Forelimb muscle (tissue), 1 donor: Measurements from ENCODE around the gene SLC25A10. TPM values are rescaled to one million over a fixed set of nuclear protein-coding genes. Genes with fewer than 3 reads are reported as not detected.

Source experiments
- DNase-seq: peaks from one replicate; pipeline ENCODE4 v3.0.0-alpha.2; 2013; ENCODE audit warnings: low read depth
- polyA plus RNA-seq: library from polyadenylated mRNA; unstranded; fragments of 120-200 nt; gene quantifications from one replicate; pipeline ENCODE4 v1.2.1, GENCODE V29; 2013; ENCODE audit not compliant: insufficient read length

SLC25A10 gene
- polyA plus RNA-seq, 1 donor = 3.5 TPM

DNA sequence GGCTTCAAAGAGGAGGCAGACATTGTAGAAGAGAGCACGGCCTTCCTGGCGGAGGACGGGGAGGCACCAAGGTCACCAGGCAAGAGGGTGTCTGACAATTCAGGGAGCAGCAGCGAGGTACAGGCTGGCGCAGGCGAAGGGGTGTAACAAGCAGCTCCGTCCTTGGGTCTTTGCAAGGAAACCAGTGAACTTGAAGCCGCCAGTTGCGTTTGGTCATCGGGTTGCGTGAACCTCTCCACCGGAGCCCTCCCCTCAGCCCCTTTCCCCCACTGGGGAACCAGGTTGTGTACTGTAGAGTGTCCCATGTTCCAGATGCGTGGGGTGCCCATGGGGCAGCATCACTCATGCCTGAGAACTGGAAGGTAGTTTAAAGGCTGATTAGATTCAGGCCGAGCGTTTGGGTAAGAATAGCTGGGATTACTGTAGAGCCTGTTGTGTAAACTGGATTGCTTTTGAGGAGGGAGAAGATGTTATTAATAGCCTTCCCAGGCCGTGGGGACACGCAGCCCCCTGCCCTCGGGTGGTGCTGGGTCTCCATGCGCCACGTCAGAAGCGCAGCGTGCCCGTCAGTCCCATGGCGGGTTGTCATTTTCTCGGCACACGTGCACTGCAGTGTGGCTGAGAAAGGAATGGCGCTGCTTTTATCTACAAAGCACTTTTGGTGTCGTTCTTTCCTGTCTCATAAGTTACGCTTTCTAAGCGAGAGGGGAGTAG, 6.4 kb upstream of the SLC25A10 start:
- no peak for DNase-seq

DNA sequence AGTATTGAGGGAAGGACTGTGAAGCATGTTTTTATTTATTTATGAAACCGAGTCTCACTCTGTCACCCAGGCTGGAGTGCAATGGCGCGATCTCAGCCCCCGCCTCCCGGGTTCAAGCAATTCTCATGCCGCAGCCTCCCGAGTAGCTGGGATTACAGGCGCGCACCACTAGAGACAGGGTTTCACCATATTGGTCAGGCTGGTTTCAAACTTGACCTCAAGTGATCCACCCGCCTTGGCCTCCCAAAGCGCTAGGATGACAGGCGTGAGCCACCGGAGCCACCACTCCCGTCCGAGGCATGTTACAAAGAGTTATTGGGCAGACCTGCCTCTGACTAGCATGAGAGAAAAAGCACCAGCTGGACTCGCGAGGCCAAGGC, 5.9 kb upstream of the SLC25A10 start:
- no peak for DNase-seq

DNA sequence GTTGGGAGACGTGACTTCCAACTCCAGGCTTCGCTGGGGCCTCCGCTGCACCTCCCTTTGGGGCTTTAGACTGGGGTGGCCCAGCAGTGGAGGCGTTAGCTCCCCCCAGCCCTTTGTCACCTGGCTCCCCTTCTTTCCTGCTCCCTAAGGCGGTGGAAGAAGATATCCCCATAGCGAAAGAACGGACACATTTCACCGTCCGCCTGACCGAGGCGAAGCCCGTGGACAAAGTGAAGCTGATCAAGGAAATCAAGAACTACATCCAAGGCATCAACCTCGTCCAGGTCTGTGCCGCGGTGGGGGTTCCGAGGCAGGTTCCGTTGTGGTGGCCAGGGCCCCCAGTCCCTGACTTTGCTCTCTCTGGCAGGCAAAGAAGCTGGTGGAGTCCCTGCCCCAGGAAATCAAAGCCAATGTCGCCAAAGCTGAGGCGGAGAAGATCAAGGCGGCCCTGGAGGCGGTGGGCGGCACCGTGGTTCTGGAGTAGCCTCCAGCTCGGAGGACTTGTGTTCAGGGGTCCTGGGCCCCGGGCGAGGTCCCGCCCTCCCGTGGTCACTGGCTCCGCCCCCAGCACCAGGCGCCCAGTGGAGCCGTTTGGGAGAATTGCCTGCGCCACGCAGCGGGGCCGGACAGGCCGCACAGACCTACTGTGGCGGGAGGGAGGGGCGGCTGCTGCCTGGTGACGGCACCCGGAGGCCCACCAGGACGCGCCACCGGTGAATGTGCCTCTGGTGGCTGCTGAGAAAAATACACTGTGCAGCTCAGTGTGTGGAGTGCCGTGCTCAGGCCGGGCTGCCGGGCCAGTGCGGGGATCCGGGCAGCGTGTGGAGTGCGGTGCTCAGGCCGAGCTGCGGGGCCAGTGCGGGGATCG, 5.1 kb upstream of the SLC25A10 start:
- DNase-seq = no peak

DNA sequence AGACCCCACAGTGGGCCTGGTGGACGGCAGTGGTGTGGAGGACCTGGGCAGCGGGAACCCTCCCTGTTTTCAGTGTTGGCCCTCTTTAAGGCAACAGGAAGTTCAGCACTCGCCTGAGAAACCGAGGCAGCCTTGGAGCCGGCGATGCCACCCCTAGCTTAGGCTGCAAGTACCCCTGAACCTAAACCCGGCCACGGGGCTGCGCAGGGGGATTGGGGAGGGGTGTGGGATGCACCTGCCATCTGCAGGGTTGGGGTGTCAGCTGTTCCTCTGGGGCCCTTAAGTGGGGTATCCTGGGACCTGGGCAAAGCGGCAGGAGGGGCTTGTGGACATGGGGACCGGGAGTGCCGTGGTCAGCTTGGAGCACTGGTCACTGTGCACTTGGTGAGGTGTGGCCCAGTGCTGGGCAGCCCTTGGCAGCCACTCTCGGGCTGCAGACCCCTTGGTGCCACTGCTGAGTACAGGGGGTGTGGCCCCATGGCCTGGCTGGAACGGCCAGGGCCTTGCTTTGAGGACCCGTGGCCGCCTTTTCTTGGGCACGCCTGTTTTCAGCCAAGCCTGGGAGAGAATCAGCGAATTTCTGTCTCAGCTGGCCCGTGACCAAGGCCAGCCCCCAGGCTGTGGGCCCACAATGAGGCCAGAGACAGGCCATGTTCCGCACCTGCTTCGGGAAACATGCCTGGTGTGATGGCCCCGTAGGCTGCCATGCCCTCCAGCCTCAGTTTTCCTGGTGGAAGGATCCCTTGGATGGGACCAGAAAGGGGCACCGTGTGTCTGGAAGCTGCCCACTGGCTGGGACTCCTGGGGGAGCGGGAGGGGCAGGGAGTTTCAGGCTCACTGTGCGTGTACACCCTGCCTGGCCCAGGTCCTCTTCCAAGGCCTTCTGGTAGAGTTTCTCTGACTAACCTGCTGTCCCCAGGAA, 4.1 kb upstream of the SLC25A10 start:
- DNase-seq = no peak

DNA sequence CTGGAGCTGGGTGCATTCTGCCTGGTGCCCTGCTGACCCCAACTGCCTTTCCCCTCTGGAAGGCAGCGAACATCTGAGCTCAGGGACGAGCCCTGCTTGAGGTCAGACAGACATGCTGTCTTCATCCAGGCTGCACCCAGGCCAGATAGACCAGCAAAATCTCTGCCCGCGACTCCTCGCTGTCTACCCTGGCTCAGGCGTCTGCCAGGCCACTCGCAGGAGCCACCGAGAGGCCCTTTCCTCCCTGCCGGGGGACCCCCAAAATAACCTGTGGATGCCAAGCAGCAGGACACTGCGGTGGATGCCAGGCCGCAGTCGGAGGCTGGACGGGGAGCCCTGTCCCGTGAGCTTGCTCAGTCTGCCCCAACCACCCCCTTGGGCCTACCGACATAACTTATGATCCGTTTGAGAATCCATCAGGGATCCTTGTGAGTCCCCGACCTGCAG, 3.3 kb upstream of the SLC25A10 start:
- DNase-seq = no peak

DNA sequence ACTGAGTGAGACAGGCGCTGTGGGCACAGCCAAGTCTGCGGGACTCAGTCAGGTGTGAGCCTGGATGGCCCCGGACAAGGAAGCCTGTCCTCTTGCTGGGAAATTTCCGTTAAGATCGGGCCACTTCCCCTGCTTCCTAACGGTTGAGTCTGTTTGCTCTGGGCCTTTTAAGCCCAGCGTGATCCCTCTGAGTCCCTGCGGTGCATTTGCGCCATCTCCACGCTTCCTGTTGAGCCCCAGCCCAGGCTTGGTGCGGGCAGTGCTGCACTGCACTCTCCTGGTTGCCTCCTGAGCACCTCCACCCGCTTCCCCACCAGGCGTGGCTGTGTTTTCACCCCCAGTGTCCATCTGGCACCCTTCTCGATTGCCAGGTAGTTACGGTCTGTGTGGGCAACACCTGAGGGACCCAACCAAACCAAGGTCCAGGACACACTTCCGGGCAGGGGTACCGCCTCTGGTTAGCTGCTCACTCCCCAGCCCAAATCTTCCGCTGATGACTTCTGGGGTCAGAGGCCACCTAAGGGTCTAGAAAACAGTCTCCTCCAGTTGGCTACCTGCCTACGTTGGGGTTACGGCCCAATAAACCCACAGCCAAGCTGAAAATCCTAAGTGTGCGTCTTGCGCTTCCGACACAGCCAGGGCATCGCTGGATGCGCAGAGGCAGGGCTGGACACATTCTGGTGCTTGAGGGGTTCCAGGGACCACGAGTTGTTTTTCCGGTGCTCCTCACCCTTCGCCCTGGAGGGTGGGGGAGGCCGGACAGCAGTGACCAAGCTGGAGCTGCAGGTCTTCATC, 1.4 kb upstream of the SLC25A10 start:
- no peak for DNase-seq

DNA sequence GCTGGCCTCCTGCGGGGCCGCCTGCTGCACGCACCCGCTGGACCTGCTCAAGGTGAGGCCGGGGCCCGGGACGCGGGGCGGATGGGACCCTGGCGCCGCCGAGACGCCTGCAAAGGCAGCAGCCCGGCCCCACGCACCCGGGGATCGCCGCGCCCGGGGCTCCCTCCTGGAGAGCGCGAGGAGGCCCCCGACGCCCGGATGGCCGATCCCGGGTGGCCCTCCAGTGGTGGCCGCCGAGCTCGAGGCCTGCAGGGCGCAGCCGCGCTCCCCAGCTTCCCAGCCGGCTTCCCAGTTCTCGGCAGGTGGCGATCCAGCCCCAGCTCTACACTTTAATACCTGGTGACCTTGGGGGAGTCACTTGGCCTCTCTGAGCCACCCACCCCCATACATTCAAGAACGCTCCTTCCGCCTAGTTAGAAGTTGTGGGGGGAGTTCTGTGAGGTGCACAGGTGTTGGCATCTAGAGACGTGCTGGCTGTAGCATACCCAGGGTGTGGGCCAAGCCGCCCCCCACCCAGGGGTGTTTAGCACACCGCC, 452 bp downstream of the SLC25A10 start:
- DNase-seq = no peak

DNA sequence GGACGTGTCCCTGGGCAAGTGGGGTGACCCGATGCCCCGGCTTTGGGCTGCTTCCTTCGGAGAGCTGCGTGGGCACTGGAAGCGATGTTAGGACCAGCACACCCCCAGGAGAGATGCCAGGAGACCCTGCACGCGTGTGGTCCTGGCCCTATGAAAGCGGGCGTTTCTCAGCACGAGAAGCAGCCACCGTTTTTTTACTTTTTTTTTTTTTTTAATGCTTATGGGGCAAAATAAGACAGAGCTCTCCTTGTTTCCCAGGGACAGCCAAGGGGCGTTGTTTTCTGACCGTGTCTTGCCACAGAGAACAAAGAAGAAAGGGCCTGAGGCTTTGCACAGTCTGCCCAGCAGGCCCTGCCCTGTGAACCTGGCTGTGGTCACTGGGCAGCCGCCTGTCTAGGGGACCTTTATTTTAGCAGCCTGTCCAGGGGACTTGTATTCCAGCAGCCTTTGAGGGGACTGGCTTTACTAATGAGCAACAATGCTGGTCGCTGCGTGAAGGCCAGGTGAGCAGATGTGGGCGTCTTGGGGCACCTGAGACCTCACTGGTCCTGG, 996 bp downstream of the SLC25A10 start:
- DNase-seq = no peak

DNA sequence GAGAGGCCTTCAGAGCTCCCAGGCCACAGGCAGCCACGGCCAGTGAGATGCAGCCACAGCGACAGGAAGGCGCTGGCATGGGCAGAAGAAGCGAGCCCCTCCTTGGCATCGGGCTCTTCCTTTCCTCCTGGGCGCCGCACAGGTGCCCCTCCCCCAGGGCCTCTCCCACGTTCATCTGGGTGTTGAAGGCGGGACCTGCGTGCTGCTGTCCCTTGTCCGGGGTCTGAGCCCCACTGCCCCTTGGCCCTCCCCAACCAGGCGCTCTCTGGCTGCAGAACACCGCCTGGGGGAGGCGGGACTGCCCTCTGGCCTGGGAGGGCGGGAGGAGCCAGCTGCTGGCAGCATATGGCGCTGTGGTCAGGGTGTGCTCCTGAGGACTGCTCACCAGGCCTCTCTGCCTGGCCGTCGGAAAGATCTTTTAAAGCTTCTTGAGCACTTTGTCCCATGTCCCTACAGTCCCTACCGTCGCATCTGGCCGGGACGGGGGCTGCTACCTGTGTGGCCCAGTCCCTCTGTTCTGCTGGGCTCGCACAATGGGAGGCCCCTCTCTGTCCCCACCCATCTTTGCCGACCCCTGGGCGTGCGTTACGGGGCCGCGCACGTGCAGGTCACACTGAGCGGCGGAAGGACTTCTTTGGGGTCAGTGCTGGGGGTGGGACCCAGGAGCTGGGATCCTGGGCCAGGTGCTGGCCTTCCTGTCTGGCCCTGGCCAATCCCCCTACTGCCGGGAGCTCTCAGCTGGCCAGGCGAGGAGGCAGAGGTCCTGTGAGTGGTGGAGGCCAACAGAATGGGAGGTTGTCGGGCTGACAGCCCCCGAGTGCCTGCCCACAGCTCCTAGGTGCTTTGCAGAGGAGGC, 1.7 kb downstream of the SLC25A10 start:
- no peak for DNase-seq

DNA sequence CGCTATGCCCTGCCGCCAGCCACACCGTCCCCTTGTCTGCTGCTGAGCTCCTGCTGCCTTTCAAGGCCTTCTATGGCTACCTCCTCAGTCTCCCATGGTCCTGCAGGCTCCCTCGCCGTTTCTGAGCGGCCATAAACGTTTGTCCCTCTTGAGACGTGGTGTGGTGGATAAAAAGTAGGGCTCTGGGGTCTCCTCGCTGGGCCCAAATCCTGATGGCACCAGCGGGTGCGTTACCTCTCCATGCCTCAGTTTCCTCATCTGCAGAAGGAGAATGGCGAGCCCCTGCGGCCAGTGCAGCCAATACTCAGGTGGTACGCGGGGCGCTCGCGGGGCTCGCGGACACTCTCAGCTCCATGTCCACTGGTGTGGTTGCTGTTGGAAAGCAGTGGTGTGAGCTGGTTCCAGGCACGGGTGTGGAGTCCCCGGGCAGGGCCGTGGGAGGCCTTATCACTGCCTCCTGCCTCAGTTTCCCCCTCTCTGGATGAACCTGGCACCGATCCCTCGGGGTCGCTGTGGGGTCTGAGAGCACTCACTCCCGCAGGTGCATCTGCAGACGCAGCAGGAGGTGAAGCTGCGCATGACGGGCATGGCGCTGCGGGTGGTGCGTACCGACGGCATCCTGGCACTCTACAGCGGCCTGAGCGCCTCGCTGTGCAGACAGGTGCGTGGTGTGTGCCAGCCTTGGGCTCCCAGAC, 2.5 kb downstream of the SLC25A10 start:
- DNase-seq = no peak

DNA sequence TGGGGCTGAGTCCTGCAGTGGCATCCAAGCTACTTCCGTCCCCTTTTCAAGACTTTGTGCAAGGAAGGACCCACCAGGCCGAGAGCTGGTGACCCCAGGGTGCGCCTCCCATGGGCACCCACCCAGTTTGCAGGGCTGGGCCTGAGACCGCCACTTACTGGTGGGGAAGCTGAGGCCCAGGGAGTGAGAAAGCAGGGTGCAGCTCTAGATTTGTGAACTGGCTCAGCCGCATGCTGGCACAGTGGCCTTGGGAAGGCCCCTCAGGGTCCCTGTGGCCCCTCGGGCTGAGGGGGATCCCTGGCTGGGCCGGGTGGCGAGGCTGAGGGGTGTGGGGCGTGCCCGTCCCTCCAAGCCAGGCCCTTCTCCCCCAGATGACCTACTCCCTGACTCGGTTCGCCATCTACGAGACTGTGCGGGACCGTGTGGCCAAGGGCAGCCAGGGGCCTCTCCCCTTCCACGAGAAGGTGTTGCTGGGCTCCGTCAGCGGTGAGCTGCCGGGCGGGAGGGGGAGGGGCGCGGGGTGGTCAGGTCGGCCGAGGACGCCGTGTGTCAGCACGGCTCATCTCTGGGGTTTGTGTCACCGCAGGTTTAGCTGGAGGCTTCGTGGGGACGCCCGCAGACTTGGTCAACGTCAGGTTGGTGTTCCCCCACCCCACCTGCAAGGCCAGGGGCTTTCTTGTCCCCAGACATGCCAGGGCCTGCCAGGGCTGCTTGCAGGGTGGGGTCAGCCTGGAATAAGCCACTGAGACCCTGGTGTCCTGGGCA, 3.2 kb downstream of the SLC25A10 start:
- DNase-seq = no peak

DNA sequence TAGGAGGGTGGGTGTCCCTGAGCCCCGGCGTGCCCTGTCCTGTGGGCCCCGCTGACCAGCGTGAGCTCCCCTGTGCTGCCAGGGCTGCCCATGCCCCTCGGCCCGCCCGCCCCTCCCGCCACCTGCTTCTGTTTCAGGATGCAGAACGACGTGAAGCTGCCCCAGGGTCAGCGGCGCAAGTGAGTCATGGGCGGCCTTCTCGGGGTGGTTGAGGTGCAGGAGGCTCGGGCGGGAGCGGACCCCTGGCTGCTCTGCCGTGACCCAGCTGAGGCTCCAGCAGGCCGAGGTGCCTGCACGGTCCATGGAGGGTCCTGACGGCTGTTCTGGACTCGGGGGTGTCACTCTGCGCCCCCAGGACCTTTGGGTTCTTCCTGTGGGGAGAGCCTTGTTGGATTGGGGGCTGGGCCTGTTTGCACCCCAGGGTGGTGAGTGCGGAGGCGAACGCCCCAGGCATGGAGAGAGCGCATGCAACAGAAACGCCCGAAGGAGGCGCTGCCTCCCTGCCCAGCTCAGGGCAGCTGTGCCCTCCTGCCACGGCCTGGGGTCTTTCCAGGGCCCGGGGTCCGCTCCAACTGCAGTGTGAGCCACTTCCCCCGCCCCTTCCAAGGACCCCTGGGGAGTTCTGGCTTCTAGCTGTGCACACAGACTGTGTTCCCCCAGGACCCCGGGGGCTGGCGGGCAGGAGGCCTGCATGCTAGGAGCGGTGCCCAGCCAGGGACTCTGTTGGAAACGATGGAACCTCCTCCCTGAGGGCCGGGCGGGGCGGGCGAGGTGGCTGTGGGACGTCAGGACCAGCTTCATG, 4.0 kb downstream of the SLC25A10 start:
- DNase-seq = no peak

DNA sequence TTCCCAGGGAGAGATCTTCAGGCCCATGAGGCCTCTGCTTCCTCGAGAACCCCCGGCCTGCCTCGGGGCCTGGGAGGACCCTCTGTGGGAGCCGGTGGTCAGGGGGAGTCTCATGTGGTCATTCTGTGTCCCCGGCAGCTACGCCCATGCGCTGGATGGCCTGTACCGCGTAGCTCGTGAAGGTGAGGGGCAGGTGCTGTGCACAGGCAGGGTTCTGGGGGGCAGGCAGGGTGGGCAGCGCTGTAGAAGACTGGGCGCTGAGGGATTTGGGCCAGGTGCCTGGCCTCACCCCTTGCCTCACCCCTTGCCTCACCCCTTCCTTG, 4.6 kb downstream of the SLC25A10 start:
- no peak for DNase-seq

DNA sequence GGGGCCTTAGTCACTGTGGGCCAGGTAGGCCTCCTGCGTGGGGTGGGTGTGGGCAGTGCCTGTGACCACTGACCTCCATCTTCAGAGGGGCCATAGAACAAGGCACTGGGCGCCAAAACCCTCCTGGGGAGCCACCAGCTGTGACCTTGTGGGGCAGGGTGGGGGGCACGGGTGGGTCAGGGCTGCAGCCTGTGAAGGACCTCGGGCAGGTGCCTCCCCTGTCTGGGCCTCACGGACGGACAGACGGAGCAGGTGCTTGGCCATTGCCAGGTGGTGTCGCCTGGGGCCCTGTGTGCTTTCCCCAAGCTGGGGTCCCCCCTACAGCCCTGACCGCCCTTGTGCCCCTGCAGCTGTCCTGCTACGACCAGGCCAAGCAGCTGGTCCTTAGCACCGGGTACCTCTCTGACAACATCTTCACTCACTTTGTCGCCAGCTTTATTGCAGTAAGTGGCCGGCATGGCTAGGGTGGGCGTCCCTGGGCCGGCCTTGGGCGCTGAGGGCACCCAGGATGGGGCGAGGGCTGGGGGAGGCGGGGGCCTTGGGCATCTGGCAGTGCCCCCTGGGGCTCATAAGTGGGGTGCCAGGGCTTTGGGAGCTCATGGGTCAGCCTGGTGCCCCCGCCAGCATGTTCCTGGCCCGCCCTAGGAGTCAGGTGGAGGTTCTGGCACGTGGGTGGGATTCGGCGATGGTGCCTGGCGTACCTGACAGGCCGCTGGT, 5.1 kb downstream of the SLC25A10 start:
- DNase-seq = no peak

DNA sequence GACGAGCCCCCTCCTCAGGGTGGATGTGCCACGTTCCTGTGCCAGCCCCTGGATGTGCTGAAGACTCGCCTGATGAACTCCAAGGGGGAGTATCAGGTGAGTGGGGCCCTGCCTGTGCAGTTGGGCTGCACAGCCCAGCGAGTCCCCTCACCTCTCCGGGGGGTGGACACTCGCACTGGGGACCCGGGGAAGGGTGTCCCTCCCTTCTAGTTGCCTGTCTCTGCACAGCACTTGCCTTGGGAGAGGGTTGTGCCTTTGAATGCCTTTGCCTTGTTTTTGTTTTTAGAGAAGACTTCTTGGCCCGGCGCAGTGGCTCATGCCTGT, 5.6 kb downstream of the SLC25A10 start:
- no peak for DNase-seq

DNA sequence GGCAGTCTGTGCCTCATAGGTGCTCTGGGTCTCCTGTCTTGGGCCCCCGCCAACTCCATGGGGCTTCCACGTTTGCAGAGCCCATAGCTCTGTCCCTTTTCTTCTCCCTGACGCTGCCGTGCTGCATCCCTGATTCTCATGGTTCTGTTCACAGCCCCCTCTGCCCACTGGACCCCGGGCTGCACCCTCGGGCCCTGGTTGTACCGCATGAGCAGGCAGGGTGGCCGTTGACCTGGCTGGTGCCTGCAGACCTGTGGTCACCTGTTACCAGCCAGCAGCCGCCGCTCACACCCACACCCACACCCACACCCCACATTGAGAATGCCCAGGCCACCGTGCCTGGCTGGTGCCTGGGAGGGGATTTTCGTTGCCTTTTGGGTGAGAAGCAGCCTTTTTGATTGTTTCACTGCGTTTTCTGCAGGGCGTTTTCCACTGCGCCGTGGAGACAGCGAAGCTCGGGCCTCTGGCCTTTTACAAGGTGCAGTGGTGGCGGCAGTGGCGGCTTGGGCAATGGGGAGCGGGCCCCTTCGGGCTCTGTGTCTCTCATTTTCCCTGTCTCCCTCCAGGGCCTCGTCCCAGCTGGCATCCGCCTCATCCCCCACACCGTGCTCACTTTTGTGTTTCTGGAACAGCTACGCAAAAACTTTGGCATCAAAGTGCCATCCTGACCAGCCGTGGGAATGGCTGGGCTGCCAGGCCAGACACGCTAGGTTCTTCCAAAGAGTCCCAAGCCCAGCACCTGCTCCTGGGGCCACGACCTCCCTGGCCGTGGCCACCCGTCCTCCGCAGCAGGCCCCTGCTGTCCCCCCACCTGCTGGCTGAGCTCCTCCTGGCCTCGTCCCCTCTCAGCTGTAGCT, 7.6 kb downstream of the SLC25A10 start:
- DNase-seq = no peak
